ENCODE data around the gene NCKAP5.

- no peak for TF ChIP-seq CTCF (IDR thresholded peaks at IDR 0.05; ENCODE audit: control extremely low read depth in 1 of 3, insufficient read depth in 1 of 3, low read depth in 1 of 3, low read length in 3 of 3)
- TF ChIP-seq CBX5 (IDR thresholded peaks at IDR 0.05; ENCODE audit: low read depth, low read length): no peak
- no peak for TF ChIP-seq TEAD4 (IDR thresholded peaks at IDR 0.05; ENCODE audit: low read depth, low read length)
- no peak for TF ChIP-seq POLR2A (IDR thresholded peaks at IDR 0.05; ENCODE audit: control extremely low read depth in 1 of 2, low read depth in 2 of 2, low read length in 2 of 2)
Observed at GRCh38 chr2:132958887-132959286, 609.4 kb downstream of the NCKAP5 start.
